Loucy (cell line): ENCODE results near the gene SMCHD1.
"Not testable (repeated sequence)": the region's sequence is repeated elsewhere in the genome, so short reads cannot be mapped to it uniquely, and the experiment has no call there.

Experiments used
- H2AFZ ChIP-seq: fragments of 200-600 bp; sonication (generic); 2 replicates; pipeline ENCODE4 v1.6.0; 2016; ENCODE audit warnings: antibody characterized with exemption, mild to moderate bottlenecking, low read length, moderate library complexity
- H3F3A ChIP-seq: fragments of 200-600 bp; 2 replicates; pipeline ENCODE4 v1.6.0; 2016; ENCODE audit warnings: antibody characterized with exemption, low read depth, mild to moderate bottlenecking
- H3K27me3 ChIP-seq: fragments of 200-600 bp; sonication (generic); 2 replicates; pipeline ENCODE4 v1.6.1; 2014; ENCODE audit warnings: low read length, mild to moderate bottlenecking; ENCODE audit not compliant: insufficient read depth, poor library complexity, severe bottlenecking
- H3K36me3 ChIP-seq: fragments of 200-600 bp; sonication (generic); 2 replicates; pipeline ENCODE4 v1.6.1; 2016; ENCODE audit warnings: low read length; ENCODE audit not compliant: insufficient read depth
- H3K4me1 ChIP-seq: fragments of 200-600 bp; sonication (generic); 2 replicates; pipeline ENCODE4 v1.5.1; 2014; ENCODE audit warnings: low read length, mild to moderate bottlenecking; ENCODE audit not compliant: insufficient read depth, poor library complexity, severe bottlenecking
- H3K4me2 ChIP-seq: fragments of 200-600 bp; sonication (generic); 2 replicates; pipeline ENCODE4 v1.6.0; 2014; ENCODE audit warnings: antibody characterized with exemption, low read length, low read depth, mild to moderate bottlenecking; ENCODE audit not compliant: poor library complexity, severe bottlenecking
- H3K4me3 ChIP-seq: fragments of 200-600 bp; sonication (generic); 2 replicates; pipeline ENCODE4 v1.5.1; 2014; ENCODE audit warnings: low read length, mild to moderate bottlenecking, mixed read lengths; ENCODE audit not compliant: poor library complexity, severe bottlenecking
- H3K79me2 ChIP-seq: fragments of 200-600 bp; sonication (generic); 2 replicates; pipeline ENCODE4 v1.6.1; 2014; ENCODE audit warnings: low read length; ENCODE audit not compliant: insufficient read depth
- H3K9ac ChIP-seq: fragments of 200-600 bp; sonication (generic); 2 replicates; pipeline ENCODE4 v1.6.0; 2014; ENCODE audit warnings: mild to moderate bottlenecking, low read depth, low read length, moderate library complexity; ENCODE audit not compliant: poor library complexity, severe bottlenecking
- H3K9me2 ChIP-seq: fragments of 200-600 bp; sonication (generic); replicated peaks from 2 replicates; pipeline ENCODE4 v1.6.1; 2016; ENCODE audit warnings: low read depth, low read length, mixed read lengths
- H3K9me3 ChIP-seq: fragments of 200-600 bp; sonication (generic); 2 replicates; pipeline ENCODE4 v1.6.1; 2014; ENCODE audit warnings: mild to moderate bottlenecking, antibody characterized with exemption, low read length, low read depth; ENCODE audit not compliant: insufficient read depth
- H4K20me1 ChIP-seq: fragments of 200-600 bp; sonication (generic); 2 replicates; pipeline ENCODE4 v1.6.0; 2014; ENCODE audit warnings: antibody characterized with exemption, low read length, mild to moderate bottlenecking; ENCODE audit not compliant: insufficient read depth, poor library complexity, severe bottlenecking
- CTCF ChIP-seq: fragments of 200-600 bp; sonication (generic); conservative IDR thresholded peaks from 2 replicates; pipeline ENCODE4 v1.5.1; 2014; ENCODE audit warnings: mild to moderate bottlenecking, antibody characterized with exemption, low read length
- EZH2phosphoT487 ChIP-seq: fragments of 200-600 bp; IDR thresholded peaks from 2 replicates; pipeline ENCODE4 v1.6.1; 2018; ENCODE audit warnings: antibody characterized with exemption, mild to moderate bottlenecking, moderate library complexity, borderline replicate concordance

SMCHD1 gene

GRCh38 chr18:2825613-2826175 lies 170.2 kb downstream of the SMCHD1 start:
- Histone ChIP-seq H3K9ac (no peak overlapping the region), H4K20me1 (no peaks in the 10 kb centered on the region), H2AFZ (no peak overlapping the region), H3K79me2 (no peaks in the 10 kb centered on the region), H3K27me3 (no peaks in the 10 kb centered on the region), H3K4me2 (no peak overlapping the region), H3K9me2 (no peaks in the 10 kb centered on the region), H3F3A (no peaks in the 10 kb centered on the region), H3K4me1 (no peaks in the 10 kb centered on the region), H3K36me3 (no peaks in the 10 kb centered on the region), H3K4me3 (no peak overlapping the region), H3K9me3 (no peaks in the 10 kb centered on the region)
- TF ChIP-seq CTCF, result no peak
- no peak for TF ChIP-seq EZH2phosphoT487

GRCh38 chr18:2826581-2826980 lies 171.1 kb downstream of the SMCHD1 start:
- Histone ChIP-seq H3F3A (no peaks in the 10 kb centered on the region), H3K36me3 (no peaks in the 10 kb centered on the region), H3K27me3 (no peaks in the 10 kb centered on the region), H3K9me2 (no peaks in the 10 kb centered on the region), H3K4me1 (no peaks in the 10 kb centered on the region), H4K20me1 (no peaks in the 10 kb centered on the region), H3K79me2 (no peaks in the 10 kb centered on the region), H3K9ac (no peak overlapping the region), H2AFZ (no peak overlapping the region), H3K4me3 (no peak overlapping the region), H3K9me3 (no peaks in the 10 kb centered on the region), H3K4me2 (no peak overlapping the region)
- TF ChIP-seq EZH2phosphoT487, result no peak
- TF ChIP-seq CTCF, result no peak

- H3K4me2 ChIP-seq, result no peak overlapping the region
Observed at GRCh38 chr18:2827061-2827460, 171.5 kb downstream of the SMCHD1 start.

GRCh38 chr18:2836118-2836517 lies 180.6 kb downstream of the SMCHD1 start:
- H3K4me2 ChIP-seq, H3K4me1 ChIP-seq, H3K9me3 ChIP-seq, H3K79me2 ChIP-seq, H4K20me1 ChIP-seq, H2AFZ ChIP-seq, H3F3A ChIP-seq, H3K36me3 ChIP-seq, H3K27me3 ChIP-seq, H3K9ac ChIP-seq, H3K4me3 ChIP-seq, H3K9me2 ChIP-seq: not testable (repeated sequence)

More at GRCh38 chr18:2827061-2827460, 171.5 kb downstream of the SMCHD1 start:
- H3K4me1 ChIP-seq, result no peaks in the 10 kb centered on the region
- no peaks in the 10 kb centered on the region for H3F3A ChIP-seq
- no peaks in the 10 kb centered on the region for H3K27me3 ChIP-seq
- H4K20me1 ChIP-seq, result no peaks in the 10 kb centered on the region
- no peaks in the 10 kb centered on the region for H3K36me3 ChIP-seq
- no peak overlapping the region for H3K9ac ChIP-seq
- H3K4me3 ChIP-seq, result no peak overlapping the region
- H3K9me3 ChIP-seq, result no peaks in the 10 kb centered on the region
- H2AFZ ChIP-seq, result no peak overlapping the region
- no peaks in the 10 kb centered on the region for H3K9me2 ChIP-seq
- H3K79me2 ChIP-seq, result no peaks in the 10 kb centered on the region
- TF ChIP-seq EZH2phosphoT487 (no peak), CTCF (no peak)

GRCh38 chr18:2837290-2837689 lies 181.8 kb downstream of the SMCHD1 start:
- not testable (repeated sequence) for H3K9ac ChIP-seq, H3K27me3 ChIP-seq, H3K9me2 ChIP-seq, H3K36me3 ChIP-seq, H3F3A ChIP-seq, H3K4me1 ChIP-seq, H3K4me2 ChIP-seq, H3K4me3 ChIP-seq, H3K79me2 ChIP-seq, H3K9me3 ChIP-seq, H4K20me1 ChIP-seq, H2AFZ ChIP-seq
